Glutamatergic neuron (in vitro differentiated cells): ENCODE data around the gene MSI2. TPM values are rescaled to one million over a fixed set of nuclear protein-coding genes. Genes with fewer than 3 reads are reported as not detected.
A peak's percentile ranks its signal among the peaks of the same experiment; 100 is the strongest.

Experiments
- DNase-seq: peaks from one replicate; pipeline ENCODE4 v3.0.0; 2022
- H3K27ac Mint-ChIP-seq: one replicate; pipeline ENCODE4 v1.8.0; 2020; ENCODE audit warnings: mild to moderate bottlenecking, mixed read lengths, inconsistent platforms; ENCODE audit not compliant: unreplicated experiment
- H3K27me3 Mint-ChIP-seq: one replicate; pipeline ENCODE4 v1.8.0; 2020; ENCODE audit warnings: mild to moderate bottlenecking, moderate library complexity, mixed read lengths, inconsistent platforms; ENCODE audit not compliant: unreplicated experiment
- H3K36me3 Mint-ChIP-seq: one replicate; pipeline ENCODE4 v1.8.0; 2020; ENCODE audit warnings: mild to moderate bottlenecking, mixed read lengths, inconsistent platforms; ENCODE audit not compliant: unreplicated experiment
- H3K4me1 Mint-ChIP-seq: one replicate; pipeline ENCODE4 v1.8.0; 2020; ENCODE audit warnings: mild to moderate bottlenecking, low read depth, mixed read lengths, inconsistent platforms; ENCODE audit not compliant: unreplicated experiment
- H3K4me3 Mint-ChIP-seq: one replicate; pipeline ENCODE4 v1.8.0; 2020; ENCODE audit warnings: mild to moderate bottlenecking, mixed read lengths, inconsistent platforms; ENCODE audit not compliant: unreplicated experiment
- H3K9me3 Mint-ChIP-seq: one replicate; pipeline ENCODE4 v1.8.0; 2020; ENCODE audit warnings: mild to moderate bottlenecking, moderate library complexity, mixed read lengths, inconsistent platforms; ENCODE audit not compliant: unreplicated experiment
- total RNA-seq: library from RNA; stranded (reverse); fragmentation: NEBNext Ultra II Directional; extraction: Animal tissue kit (Norgen Biotek cat#: 25700); gene quantifications from one replicate; pipeline ENCODE4 v1.2.1, GENCODE V29; 2021; ENCODE audit not compliant: unreplicated experiment
- TF ChIP-seq, protein P1 (sequence below): fragments of 200-600 bp; sonication (generic); IDR thresholded peaks from one replicate; pipeline ENCODE4 v1.5.0; 2021; ENCODE audit not compliant: partially characterized antibody, unreplicated experiment

The MSI2 gene
- total RNA-seq, 1 donor from 2014 or later, result 141 TPM

DNA sequence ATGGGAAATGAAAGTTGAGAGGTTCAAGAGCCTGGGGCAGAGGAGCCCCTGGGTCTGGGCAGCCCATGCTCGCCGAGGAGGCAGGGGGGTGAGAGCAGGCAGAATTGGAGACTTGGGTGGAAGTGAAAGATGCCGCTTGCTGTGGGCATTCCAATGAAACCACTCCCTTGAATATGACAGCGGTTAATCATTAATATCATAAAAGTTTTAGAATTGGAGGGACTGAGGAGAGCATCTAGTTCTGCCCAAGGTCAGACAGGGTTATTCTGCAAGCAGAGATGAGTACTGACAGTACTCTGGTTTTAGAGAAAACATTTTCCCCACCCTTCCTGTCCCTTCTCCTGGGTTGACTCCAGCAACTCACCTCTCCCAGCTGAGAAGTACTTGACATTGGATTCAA lies 180.2 kb downstream of the MSI2 start:
- TF ChIP-seq, protein P1, sequence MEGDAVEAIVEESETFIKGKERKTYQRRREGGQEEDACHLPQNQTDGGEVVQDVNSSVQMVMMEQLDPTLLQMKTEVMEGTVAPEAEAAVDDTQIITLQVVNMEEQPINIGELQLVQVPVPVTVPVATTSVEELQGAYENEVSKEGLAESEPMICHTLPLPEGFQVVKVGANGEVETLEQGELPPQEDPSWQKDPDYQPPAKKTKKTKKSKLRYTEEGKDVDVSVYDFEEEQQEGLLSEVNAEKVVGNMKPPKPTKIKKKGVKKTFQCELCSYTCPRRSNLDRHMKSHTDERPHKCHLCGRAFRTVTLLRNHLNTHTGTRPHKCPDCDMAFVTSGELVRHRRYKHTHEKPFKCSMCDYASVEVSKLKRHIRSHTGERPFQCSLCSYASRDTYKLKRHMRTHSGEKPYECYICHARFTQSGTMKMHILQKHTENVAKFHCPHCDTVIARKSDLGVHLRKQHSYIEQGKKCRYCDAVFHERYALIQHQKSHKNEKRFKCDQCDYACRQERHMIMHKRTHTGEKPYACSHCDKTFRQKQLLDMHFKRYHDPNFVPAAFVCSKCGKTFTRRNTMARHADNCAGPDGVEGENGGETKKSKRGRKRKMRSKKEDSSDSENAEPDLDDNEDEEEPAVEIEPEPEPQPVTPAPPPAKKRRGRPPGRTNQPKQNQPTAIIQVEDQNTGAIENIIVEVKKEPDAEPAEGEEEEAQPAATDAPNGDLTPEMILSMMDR, result no peak
- H3K9me3 Mint-ChIP-seq, result peaks cover 4% of the 10 kb centered on the region
- peaks cover 33% of the 10 kb centered on the region for H3K4me1 Mint-ChIP-seq

DNA sequence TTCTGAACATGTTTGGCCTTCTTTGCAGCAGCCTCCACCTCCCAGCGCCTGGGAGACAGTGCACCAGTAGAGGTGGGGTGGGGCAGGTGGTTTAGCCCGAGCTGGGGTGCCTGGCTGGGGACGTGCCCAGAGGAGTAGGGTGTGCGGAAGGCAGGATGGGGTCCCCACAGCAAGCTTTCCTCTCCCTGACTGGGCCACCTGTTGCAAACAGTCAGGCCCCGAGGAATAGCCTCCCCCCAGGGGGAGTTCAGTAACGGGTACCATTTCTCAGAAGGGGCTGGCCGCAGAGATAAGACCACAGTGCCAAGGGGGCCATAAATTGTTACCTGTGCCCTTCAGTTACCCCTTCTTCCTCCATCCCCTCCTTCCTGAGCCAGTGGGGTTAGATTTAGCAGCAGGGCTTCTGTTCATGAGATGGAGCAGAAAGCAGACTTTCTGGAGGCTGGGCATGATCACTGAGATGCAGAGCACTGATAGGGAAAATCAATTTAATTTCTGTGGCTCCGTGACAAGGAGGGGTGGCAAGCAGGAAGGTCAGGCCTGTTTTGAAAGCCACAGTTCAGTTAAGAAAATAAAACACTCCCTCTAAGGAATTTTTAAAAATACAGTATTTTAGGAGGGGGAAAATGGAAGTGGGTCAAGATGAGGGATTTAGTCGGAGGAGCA lies 181.9 kb downstream of the MSI2 start:
- no peak overlapping the region for H3K4me3 Mint-ChIP-seq

More for the DNA sequence above, 180.2 kb downstream of the MSI2 start:
- no peak for DNase-seq
- no peak overlapping the region for H3K4me3 Mint-ChIP-seq
- peaks cover 4% of the 10 kb centered on the region for H3K36me3 Mint-ChIP-seq
- H3K27me3 Mint-ChIP-seq, result peaks cover 4% of the 10 kb centered on the region
- H3K27ac Mint-ChIP-seq, result no peak overlapping the region

DNA sequence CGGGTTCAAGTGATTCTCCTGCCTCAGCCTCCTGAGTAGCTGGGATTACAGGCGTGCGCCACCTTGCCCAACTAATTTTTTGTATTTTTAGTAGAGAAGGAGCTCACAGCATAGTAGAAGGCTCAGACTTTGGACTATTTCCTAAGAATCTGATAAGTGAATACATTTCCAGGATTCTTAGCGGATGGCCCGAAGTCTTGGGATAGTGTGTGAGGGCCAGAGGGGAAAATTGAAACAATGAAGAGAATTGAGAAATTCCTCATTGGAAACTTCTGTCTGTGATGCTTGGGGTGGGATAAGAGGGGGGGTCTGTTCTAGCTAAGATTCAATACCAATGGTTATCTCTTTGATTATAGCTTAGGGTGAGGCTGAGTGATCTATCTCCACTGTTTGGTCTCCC lies 183.3 kb downstream of the MSI2 start:
- H3K27me3 Mint-ChIP-seq, result peaks cover 6% of the 10 kb centered on the region
- DNase-seq, result no peak
- H3K36me3 Mint-ChIP-seq, result peaks cover 4% of the 10 kb centered on the region
- H3K4me1 Mint-ChIP-seq, result peaks cover 47% of the 10 kb centered on the region
- H3K9me3 Mint-ChIP-seq, result peaks cover 4% of the 10 kb centered on the region
- H3K27ac Mint-ChIP-seq, result no peak overlapping the region
- H3K4me3 Mint-ChIP-seq, result peak overlapping the region; percentile 17
- TF ChIP-seq, protein P1, result no peak

More for the DNA sequence above, 181.9 kb downstream of the MSI2 start:
- no peak for DNase-seq
- Mint-ChIP-seq H3K9me3 (peaks cover 4% of the 10 kb centered on the region), H3K27me3 (peaks cover 6% of the 10 kb centered on the region), H3K4me1 (peaks cover 40% of the 10 kb centered on the region), H3K27ac (no peak overlapping the region), H3K36me3 (peaks cover 4% of the 10 kb centered on the region)
- TF ChIP-seq, protein P1, result no peak

DNA sequence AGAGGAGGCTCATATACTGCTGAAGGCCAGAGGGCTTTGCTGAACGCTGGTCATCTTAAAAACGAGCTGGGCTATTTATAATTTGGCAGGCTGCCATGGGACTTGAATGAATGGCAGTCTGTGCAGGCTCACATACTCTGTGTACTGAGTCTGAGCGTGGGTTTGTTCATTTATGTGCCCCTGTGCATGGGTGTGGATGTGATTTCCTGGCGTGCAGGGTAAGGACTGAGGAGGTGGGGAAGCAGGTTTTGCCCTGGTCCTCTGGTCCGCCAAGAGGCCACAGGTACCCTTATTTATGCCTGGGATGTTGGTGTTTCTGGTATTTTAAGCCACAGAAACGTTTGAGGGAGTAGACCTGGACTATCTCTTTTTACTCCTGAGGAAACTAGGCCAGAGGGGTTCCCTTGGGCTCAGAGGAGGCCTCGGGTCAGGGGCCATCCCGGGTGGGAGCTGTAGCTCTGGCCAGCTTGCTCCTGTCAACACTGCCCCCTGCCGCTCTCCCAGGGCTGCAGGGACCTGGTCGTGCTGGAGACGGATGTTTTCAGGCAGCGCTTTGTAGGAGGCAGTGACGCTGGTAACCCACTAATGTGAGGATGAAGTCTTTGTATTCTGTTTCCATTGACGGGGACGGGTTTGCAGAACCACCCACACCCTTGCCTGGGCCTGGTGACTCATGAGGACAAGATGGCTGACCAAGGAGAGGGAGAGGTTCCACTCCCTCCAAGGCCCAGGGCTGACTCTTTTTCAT lies 184.4 kb downstream of the MSI2 start:
- H3K27me3 Mint-ChIP-seq, result peaks cover 6% of the 10 kb centered on the region
- H3K36me3 Mint-ChIP-seq, result peaks cover 4% of the 10 kb centered on the region
- TF ChIP-seq, protein P1, result peak; percentile 27
- peak overlapping the region; percentile 42 for H3K4me3 Mint-ChIP-seq
- peak; percentile 75 for DNase-seq
- H3K9me3 Mint-ChIP-seq, result peaks cover 1% of the 10 kb centered on the region
- peak overlapping the region; percentile 24 for H3K27ac Mint-ChIP-seq
- H3K4me1 Mint-ChIP-seq, result peaks cover 48% of the 10 kb centered on the region

DNA sequence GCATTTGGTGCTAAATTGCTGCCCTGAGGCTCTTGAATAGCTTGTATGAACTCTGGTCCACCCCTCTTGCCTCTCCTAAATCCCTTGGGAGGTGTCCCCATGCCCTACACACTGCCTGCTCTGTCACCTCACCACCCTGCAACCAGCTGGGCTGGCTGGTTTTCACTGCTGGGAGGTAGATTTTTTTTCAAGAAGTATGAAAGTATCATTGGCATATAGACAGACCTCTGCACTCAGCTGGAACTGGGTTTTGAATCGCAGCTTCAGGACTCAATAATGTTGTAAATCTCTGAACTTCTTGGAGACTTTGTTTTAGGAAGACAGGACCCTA lies 184.9 kb downstream of the MSI2 start:
- Mint-ChIP-seq H3K4me1 (peaks cover 53% of the 10 kb centered on the region), H3K27ac (peak overlapping the region; percentile 10), H3K36me3 (peaks cover 4% of the 10 kb centered on the region), H3K27me3 (peaks cover 6% of the 10 kb centered on the region), H3K4me3 (no peak overlapping the region), H3K9me3 (peaks cover 3% of the 10 kb centered on the region)
- TF ChIP-seq, protein P1, result no peak
- no peak for DNase-seq
